HL-60 (cell line): ENCODE results near the gene ARHGEF9.

Experiments used
- DNase-seq, 2 experiments: peaks; one replicate each; pipeline ENCODE4 v3.0.0-alpha.2; 2010 to 2020; ENCODE audit warnings: low read depth in 1 of 2, low spot score in 1 of 2
- H3K27ac ChIP-seq: fragments of 250-450 bp; sonication (Bioruptor Pico); replicated peaks from 2 replicates; pipeline ENCODE4 v1.5.1; 2020; ENCODE audit warnings: mild to moderate bottlenecking, moderate library complexity
- H3K27me3 ChIP-seq: fragments of 250-450 bp; sonication (Bioruptor Pico); 2 replicates; pipeline ENCODE4 v1.5.1; 2021; ENCODE audit warnings: mild to moderate bottlenecking, moderate library complexity; ENCODE audit not compliant: insufficient read depth, poor library complexity, severe bottlenecking
- H3K4me3 ChIP-seq: replicated peaks from 2 replicates; pipeline ENCODE4 v1.5.1; 2011; ENCODE audit warnings: mild to moderate bottlenecking, control low read depth, low read length; ENCODE audit not compliant: insufficient read depth
- GABPA ChIP-seq: IDR thresholded peaks from 2 replicates; pipeline ENCODE4 v1.6.1; 2012; ENCODE audit warnings: low read depth
- POLR2AphosphoS5 ChIP-seq: IDR thresholded peaks from 2 replicates; pipeline ENCODE4 v1.6.1; 2012; ENCODE audit warnings: low read depth
- REST ChIP-seq: IDR thresholded peaks from 2 replicates; pipeline ENCODE4 v1.6.1; 2012; ENCODE audit warnings: low read depth; ENCODE audit not compliant: insufficient replicate concordance
- SPI1 ChIP-seq: IDR thresholded peaks from 2 replicates; pipeline ENCODE4 v1.6.1; 2012; ENCODE audit warnings: low read depth, mild to moderate bottlenecking, borderline replicate concordance
- TF ChIP-seq, protein P1 (sequence below): IDR thresholded peaks from one replicate; pipeline ENCODE4 v1.5.1; 2011; ENCODE audit warnings: low read length, control low read depth, inconsistent platforms; ENCODE audit not compliant: insufficient read depth

ARHGEF9 gene

DNA sequence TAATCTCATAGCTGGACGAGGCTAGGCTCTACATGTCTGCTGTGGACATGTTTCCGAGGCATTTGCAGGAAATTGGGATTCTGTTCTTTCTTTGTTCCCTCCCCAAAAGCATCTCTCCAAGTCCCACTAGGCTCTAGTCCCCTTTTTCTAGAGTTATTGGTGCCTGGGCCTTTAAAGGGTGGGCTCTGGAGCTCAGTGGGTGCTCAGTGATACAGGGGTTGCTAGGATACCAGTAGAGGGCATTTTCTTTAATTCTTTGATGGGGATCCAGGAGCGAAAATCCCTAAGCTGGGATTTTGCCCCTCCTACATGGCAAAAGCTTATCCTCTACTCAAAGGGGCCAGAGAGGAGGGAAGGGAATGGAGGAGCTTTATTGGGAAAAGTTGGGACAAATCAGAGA is 34.2 kb downstream of the ARHGEF9 start:
- no peak for DNase-seq
- Histone ChIP-seq H3K4me3 (no peak overlapping the region), H3K27ac (no peak overlapping the region), H3K27me3 (no peaks in the 10 kb centered on the region)
- no peak for TF ChIP-seq SPI1
- no peak for TF ChIP-seq POLR2AphosphoS5
- no peak for TF ChIP-seq REST
- TF ChIP-seq, protein P1, sequence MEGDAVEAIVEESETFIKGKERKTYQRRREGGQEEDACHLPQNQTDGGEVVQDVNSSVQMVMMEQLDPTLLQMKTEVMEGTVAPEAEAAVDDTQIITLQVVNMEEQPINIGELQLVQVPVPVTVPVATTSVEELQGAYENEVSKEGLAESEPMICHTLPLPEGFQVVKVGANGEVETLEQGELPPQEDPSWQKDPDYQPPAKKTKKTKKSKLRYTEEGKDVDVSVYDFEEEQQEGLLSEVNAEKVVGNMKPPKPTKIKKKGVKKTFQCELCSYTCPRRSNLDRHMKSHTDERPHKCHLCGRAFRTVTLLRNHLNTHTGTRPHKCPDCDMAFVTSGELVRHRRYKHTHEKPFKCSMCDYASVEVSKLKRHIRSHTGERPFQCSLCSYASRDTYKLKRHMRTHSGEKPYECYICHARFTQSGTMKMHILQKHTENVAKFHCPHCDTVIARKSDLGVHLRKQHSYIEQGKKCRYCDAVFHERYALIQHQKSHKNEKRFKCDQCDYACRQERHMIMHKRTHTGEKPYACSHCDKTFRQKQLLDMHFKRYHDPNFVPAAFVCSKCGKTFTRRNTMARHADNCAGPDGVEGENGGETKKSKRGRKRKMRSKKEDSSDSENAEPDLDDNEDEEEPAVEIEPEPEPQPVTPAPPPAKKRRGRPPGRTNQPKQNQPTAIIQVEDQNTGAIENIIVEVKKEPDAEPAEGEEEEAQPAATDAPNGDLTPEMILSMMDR, result no peak
- no peak for TF ChIP-seq GABPA

GRCh38 chrX:63747331-63747730 is 37.7 kb downstream of the ARHGEF9 start:
- no peak for DNase-seq
- TF ChIP-seq, protein P1, result no peak
- TF ChIP-seq GABPA, result no peak
- no peak for TF ChIP-seq REST
- no peak for TF ChIP-seq SPI1
- TF ChIP-seq POLR2AphosphoS5, result no peak
- Histone ChIP-seq H3K4me3 (no peak overlapping the region), H3K27ac (no peak overlapping the region), H3K27me3 (no peaks in the 10 kb centered on the region)

- Histone ChIP-seq H3K27me3 (no peaks in the 10 kb centered on the region), H3K27ac (no peak overlapping the region), H3K4me3 (no peak overlapping the region)
- TF ChIP-seq GABPA (no peak), SPI1 (no peak), REST (no peak), POLR2AphosphoS5 (no peak)
- TF ChIP-seq, protein P1, result no peak
- DNase-seq, result no peak
Observed at GRCh38 chrX:63746715-63747114, 38.3 kb downstream of the ARHGEF9 start.
